OCI-LY7 (cell line): ENCODE data around the gene STK32C. TPM values are rescaled to one million over a fixed set of nuclear protein-coding genes. Genes with fewer than 3 reads are reported as not detected.
A peak's percentile ranks its signal among the peaks of the same experiment; 100 is the strongest.

Source experiments
- BruUV-seq: library from RNA; stranded (reverse); fragments of 400-500 nt; replicated peaks from 2 replicates; lab custom pipeline; 2021; lab: Mats Ljungman, UMichigan
- CTCF ChIA-PET: fragments of 300-600 bp; sonication (Branson Sonifier 250); formaldehyde crosslinking; loops from one replicate; lab custom pipeline; 2022; ENCODE audit warnings: antibody characterized with exemption; ENCODE audit not compliant: unreplicated experiment; lab: Charles Lee
- POLR2A ChIA-PET: fragments of 300-600 bp; sonication (Branson Sonifier 250); formaldehyde crosslinking; loops from one replicate; lab custom pipeline; 2022; ENCODE audit warnings: antibody characterized with exemption; lab: Charles Lee
- DNase-seq: peaks from one replicate; pipeline ENCODE4 v3.0.0-alpha.2; 2015; ENCODE audit warnings: low spot score
- H2AFZ ChIP-seq: fragments of 200-600 bp; sonication (generic), shearing (Covaris generic); 2 replicates; pipeline ENCODE4 v1.6.1; 2014; ENCODE audit warnings: mild to moderate bottlenecking, antibody characterized with exemption, low read length, moderate library complexity
- H3K27ac ChIP-seq: fragments of 200-600 bp; sonication (generic); 2 replicates; pipeline ENCODE4 v1.5.1; 2014; ENCODE audit warnings: mixed run types, low read depth, mild to moderate bottlenecking, moderate library complexity, low read length, inconsistent platforms; ENCODE audit not compliant: poor library complexity, severe bottlenecking
- H3K36me3 ChIP-seq: fragments of 200-600 bp; sonication (generic); 2 replicates; pipeline ENCODE4 v1.6.1; 2014; ENCODE audit warnings: mild to moderate bottlenecking, antibody characterized with exemption, low read length, moderate library complexity, mixed read lengths; ENCODE audit not compliant: insufficient read depth
- H3K4me1 ChIP-seq: fragments of 200-600 bp; sonication (generic); 2 replicates; pipeline ENCODE4 v1.5.1; 2014; ENCODE audit warnings: mild to moderate bottlenecking, low read length; ENCODE audit not compliant: insufficient read depth, poor library complexity, severe bottlenecking
- H3K4me2 ChIP-seq: fragments of 200-600 bp; sonication (generic); 2 replicates; pipeline ENCODE4 v1.6.1; 2014; ENCODE audit warnings: mild to moderate bottlenecking, low read length
- H3K4me3 ChIP-seq: fragments of 200-600 bp; sonication (generic); 2 replicates; pipeline ENCODE4 v1.5.1; 2014; ENCODE audit warnings: mild to moderate bottlenecking, low read depth, low read length; ENCODE audit not compliant: poor library complexity, severe bottlenecking
- H3K79me2 ChIP-seq: fragments of 200-600 bp; sonication (generic); 2 replicates; pipeline ENCODE4 v1.6.1; 2016; ENCODE audit warnings: low read depth, mild to moderate bottlenecking, low read length, moderate library complexity, mixed read lengths; ENCODE audit not compliant: insufficient read depth
- H3K9me2 ChIP-seq: fragments of 200-600 bp; sonication (generic); 2 replicates; pipeline ENCODE4 v1.6.1; 2016; ENCODE audit warnings: mild to moderate bottlenecking, low read length, mixed read lengths; ENCODE audit not compliant: insufficient read depth
- H3K9me3 ChIP-seq: fragments of 200-600 bp; sonication (generic); 2 replicates; pipeline ENCODE4 v1.6.1; 2014; ENCODE audit warnings: mild to moderate bottlenecking, mixed run types, low read length, mixed read lengths
- H4K20me1 ChIP-seq: fragments of 200-600 bp; sonication (generic); 2 replicates; pipeline ENCODE4 v1.6.1; 2014; ENCODE audit warnings: mild to moderate bottlenecking, antibody characterized with exemption, low read length, moderate library complexity, mixed read lengths; ENCODE audit not compliant: insufficient read depth
- EZH2phosphoT487 ChIP-seq: fragments of 200-600 bp; sonication (generic); IDR thresholded peaks from 2 replicates; pipeline ENCODE4 v1.6.1; 2018; ENCODE audit warnings: low read depth, borderline replicate concordance, mild to moderate bottlenecking, mixed run types, antibody characterized with exemption, low read length, moderate library complexity, mixed read lengths
- intact Hi-C: fragments of 100-400 bp; cut with micrococcal nuclease; formaldehyde crosslinking; loops from one replicate; pipeline ENCODE4 v1.10.0; 2022; ENCODE audit not compliant: unreplicated experiment
- total RNA-seq, 2 experiments: library from RNA; depleted of rRNA in 1 of 2; stranded (reverse); fragments of >200 nt in 1 of 2; shearing (Covaris generic) in 1 of 2; gene quantifications; 2 replicates each; pipeline ENCODE4 v1.2.3, GENCODE V29; 2014 to 2022
- TF ChIP-seq, protein P1 (sequence below): fragments of 200-600 bp; sonication (generic); conservative IDR thresholded peaks from 2 replicates; pipeline ENCODE4 v1.5.1; 2014; ENCODE audit warnings: mild to moderate bottlenecking, antibody characterized with exemption, low read length, moderate library complexity, mixed read lengths

Gene STK32C
- total RNA-seq, 2 experiments from 2014 or later: 13.1 to 30.4 TPM

DNA sequence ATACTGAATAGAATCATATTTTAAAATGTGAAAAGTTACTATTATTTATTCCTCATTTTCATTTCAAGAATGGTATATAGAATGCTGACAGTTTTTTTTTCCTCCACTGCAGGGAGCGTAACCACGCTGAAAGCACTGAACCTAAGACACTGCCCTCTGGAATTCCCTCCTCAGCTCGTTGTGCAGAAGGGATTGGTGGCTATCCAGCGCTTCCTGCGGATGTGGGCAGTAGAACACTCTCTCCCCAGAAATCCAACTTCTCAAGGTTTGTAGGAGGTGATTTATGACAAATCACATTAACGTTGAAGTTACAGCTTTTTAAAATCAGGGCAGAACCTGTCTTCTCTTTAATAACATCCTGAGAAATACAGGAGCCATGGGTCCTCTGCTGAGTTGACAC, 36.6 kb upstream of the STK32C start:
- Histone ChIP-seq H3K4me3 (no peak overlapping the region), H3K27ac (no peak overlapping the region), H3K4me2 (no peak overlapping the region), H3K4me1 (peaks cover 23% of the 10 kb centered on the region), H2AFZ (no peak overlapping the region), H4K20me1 (no peaks in the 10 kb centered on the region), H3K79me2 (no peaks in the 10 kb centered on the region), H3K36me3 (peaks cover 8% of the 10 kb centered on the region), H3K9me3 (no peaks in the 10 kb centered on the region), H3K9me2 (no peaks in the 10 kb centered on the region)
- intact Hi-C loops: no loop called here
- POLR2A ChIA-PET: no interaction called here
- BruUV-seq: no TSS peak
- CTCF ChIA-PET: no interaction called here
- no peak for DNase-seq
- TF ChIP-seq EZH2phosphoT487: no peak

DNA sequence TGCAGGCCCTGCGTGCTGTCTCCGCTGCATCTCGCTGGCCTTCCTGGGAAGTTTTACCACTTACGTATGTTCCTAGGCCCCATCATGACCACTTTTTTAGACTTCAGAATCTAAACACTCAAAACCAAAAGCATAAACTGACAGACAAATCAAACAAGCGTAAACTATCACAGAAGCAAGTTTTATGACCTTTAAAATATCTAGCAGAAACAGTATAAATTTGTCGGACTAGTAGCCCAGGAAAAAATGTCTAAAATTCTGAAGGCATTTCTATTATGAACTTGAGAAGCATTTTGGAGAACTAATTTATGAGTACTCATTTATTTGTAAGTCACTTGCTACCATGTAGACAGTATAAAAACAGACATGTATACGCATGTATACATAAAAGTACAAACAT, 34.8 kb upstream of the STK32C start:
- Histone ChIP-seq H3K9me2 (no peaks in the 10 kb centered on the region), H3K36me3 (peaks cover 8% of the 10 kb centered on the region), H3K4me3 (no peak overlapping the region), H4K20me1 (no peaks in the 10 kb centered on the region), H2AFZ (no peak overlapping the region), H3K4me2 (no peak overlapping the region), H3K79me2 (no peaks in the 10 kb centered on the region), H3K4me1 (peaks cover 23% of the 10 kb centered on the region), H3K27ac (no peak overlapping the region), H3K9me3 (no peaks in the 10 kb centered on the region)
- no peak for DNase-seq
- POLR2A ChIA-PET: interaction anchor here (0.6 kb wide), 1 partner anchor 8 kb away, joined by 3 read pairs; no protein-coding TSS in a partner anchor
- TF ChIP-seq, protein P1, sequence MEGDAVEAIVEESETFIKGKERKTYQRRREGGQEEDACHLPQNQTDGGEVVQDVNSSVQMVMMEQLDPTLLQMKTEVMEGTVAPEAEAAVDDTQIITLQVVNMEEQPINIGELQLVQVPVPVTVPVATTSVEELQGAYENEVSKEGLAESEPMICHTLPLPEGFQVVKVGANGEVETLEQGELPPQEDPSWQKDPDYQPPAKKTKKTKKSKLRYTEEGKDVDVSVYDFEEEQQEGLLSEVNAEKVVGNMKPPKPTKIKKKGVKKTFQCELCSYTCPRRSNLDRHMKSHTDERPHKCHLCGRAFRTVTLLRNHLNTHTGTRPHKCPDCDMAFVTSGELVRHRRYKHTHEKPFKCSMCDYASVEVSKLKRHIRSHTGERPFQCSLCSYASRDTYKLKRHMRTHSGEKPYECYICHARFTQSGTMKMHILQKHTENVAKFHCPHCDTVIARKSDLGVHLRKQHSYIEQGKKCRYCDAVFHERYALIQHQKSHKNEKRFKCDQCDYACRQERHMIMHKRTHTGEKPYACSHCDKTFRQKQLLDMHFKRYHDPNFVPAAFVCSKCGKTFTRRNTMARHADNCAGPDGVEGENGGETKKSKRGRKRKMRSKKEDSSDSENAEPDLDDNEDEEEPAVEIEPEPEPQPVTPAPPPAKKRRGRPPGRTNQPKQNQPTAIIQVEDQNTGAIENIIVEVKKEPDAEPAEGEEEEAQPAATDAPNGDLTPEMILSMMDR: no peak
- TF ChIP-seq EZH2phosphoT487: no peak
- no TSS peak for BruUV-seq
- intact Hi-C loops: no loop called here
- CTCF ChIA-PET: no interaction called here

DNA sequence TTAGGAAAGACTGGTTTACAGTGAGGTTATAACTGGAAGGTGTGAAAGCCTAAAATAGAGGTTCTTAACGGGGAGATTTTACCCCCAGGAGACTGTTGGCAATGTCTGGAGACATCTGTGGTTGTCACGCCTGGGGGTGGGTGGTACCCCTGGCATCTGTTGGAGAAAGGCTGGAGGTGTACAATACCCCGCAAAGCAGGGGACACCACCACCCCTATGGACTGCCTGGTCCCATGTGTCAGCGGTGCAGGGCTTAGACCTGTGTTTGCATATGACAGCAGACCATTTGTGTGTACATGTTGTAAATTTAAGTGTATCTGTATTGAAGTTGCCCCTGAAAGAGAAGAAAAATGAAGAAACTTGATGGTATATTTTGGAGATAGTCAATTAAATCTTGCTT, 34.0 kb upstream of the STK32C start:
- Histone ChIP-seq H3K4me1 (peaks cover 26% of the 10 kb centered on the region), H3K9me3 (no peaks in the 10 kb centered on the region), H3K79me2 (no peaks in the 10 kb centered on the region), H3K4me3 (no peak overlapping the region), H3K36me3 (peaks cover 8% of the 10 kb centered on the region), H3K9me2 (no peaks in the 10 kb centered on the region), H4K20me1 (no peaks in the 10 kb centered on the region), H3K4me2 (peak overlapping the region; percentile 17; the same call in 1 of the 2 replicates), H2AFZ (no peak overlapping the region), H3K27ac (peak overlapping the region; percentile 42)
- no TSS peak for BruUV-seq
- TF ChIP-seq EZH2phosphoT487: no peak
- TF ChIP-seq, protein P1: no peak
- DNase-seq: no peak
- intact Hi-C loops: no loop called here
- POLR2A ChIA-PET: no interaction called here
- CTCF ChIA-PET: no interaction called here
